DMS 273 treated with DMSO at 0.1 percent for 48 hours (cell line): ENCODE data around the gene NUP58.

Source experiments
- DNase-seq: peaks from one replicate; lab custom pipeline; 2025; lab: John Stamatoyannopoulos, UW

The NUP58 gene

GRCh38 chr13:25377244-25377962 is 76.0 kb downstream of the NUP58 start:
- no peak for DNase-seq

GRCh38 chr13:25378528-25378927 is 77.1 kb downstream of the NUP58 start:
- no peak for DNase-seq

- no peak for DNase-seq
Measured at GRCh38 chr13:25379011-25379410, 77.6 kb downstream of the NUP58 start.

GRCh38 chr13:25380082-25380481 is 78.7 kb downstream of the NUP58 start:
- DNase-seq, result no peak

GRCh38 chr13:25380741-25381324 is 79.4 kb downstream of the NUP58 start:
- DNase-seq, result no peak

- no peak for DNase-seq
Measured at GRCh38 chr13:25384758-25385410, 83.5 kb downstream of the NUP58 start.

GRCh38 chr13:25391932-25392331 is 90.5 kb downstream of the NUP58 start:
- no peak for DNase-seq
